HCT116 (cell line): ENCODE measurements around the gene MMP28.

Experiments used
- CTCF ChIP-seq, 3 experiments: fragments of 200-600 bp in 1 of 3; sonication (generic) in 1 of 3; IDR thresholded peaks in 2 of 3; conservative IDR thresholded peaks in 1 of 3; 2 replicates each; pipeline ENCODE4 v1.5.1; 2012 to 2017; ENCODE audit warnings: low read depth in 2 of 3, low read length in 2 of 3, antibody characterized with exemption in 1 of 3, borderline replicate concordance in 1 of 3, control low read depth in 1 of 3, mild to moderate bottlenecking in 1 of 3, mixed read lengths in 1 of 3, mixed run types in 1 of 3, moderate library complexity in 1 of 3; ENCODE audit not compliant: insufficient read depth in 1 of 3
- EGR1 ChIP-seq: IDR thresholded peaks from 2 replicates; pipeline ENCODE4 v1.6.1; 2012; ENCODE audit warnings: low read depth
- EZH2 ChIP-seq: fragments of 200-600 bp; sonication (generic); IDR thresholded peaks from 2 replicates; pipeline ENCODE4 v1.6.1; 2017; ENCODE audit warnings: antibody characterized with exemption, mixed run types
- EZH2phosphoT487 ChIP-seq: fragments of 200-600 bp; IDR thresholded peaks from 2 replicates; pipeline ENCODE4 v1.6.1; 2018; ENCODE audit warnings: antibody characterized with exemption, borderline replicate concordance
- FOSL1 ChIP-seq: IDR thresholded peaks from 2 replicates; pipeline ENCODE4 v1.6.1; 2012; ENCODE audit warnings: low read depth
- JUND ChIP-seq: IDR thresholded peaks from 2 replicates; pipeline ENCODE4 v1.6.1; 2012
- MAX ChIP-seq: IDR thresholded peaks from 2 replicates; pipeline ENCODE4 v1.6.1; 2012
- POLR2A ChIP-seq: IDR thresholded peaks from 2 replicates; pipeline ENCODE4 v1.7.0; 2011; ENCODE audit warnings: borderline replicate concordance; ENCODE audit not compliant: insufficient read depth, insufficient read length; ENCODE audit errors: extremely low read depth
- POLR2AphosphoS5 ChIP-seq: IDR thresholded peaks from 2 replicates; pipeline ENCODE4 v1.6.1; 2011; ENCODE audit warnings: mild to moderate bottlenecking, low read depth, low read length, moderate library complexity
- REST ChIP-seq: IDR thresholded peaks from 2 replicates; pipeline ENCODE4 v1.6.1; 2012; ENCODE audit warnings: low read depth
- TCF7L2 ChIP-seq: IDR thresholded peaks from 2 replicates; pipeline ENCODE4 v1.7.0; 2011; ENCODE audit warnings: borderline replicate concordance, inconsistent platforms; ENCODE audit not compliant: insufficient read depth, insufficient read length; ENCODE audit errors: extremely low read depth
- YY1 ChIP-seq: IDR thresholded peaks from 2 replicates; pipeline ENCODE4 v1.6.1; 2011; ENCODE audit warnings: low read length, low read depth, moderate library complexity, mild to moderate bottlenecking; ENCODE audit not compliant: insufficient replicate concordance; ENCODE audit errors: extremely low read depth
- ZFX ChIP-seq: fragments of 450-650 bp; IDR thresholded peaks from 2 replicates; pipeline ENCODE4 v1.6.1; 2017
- ZNF274 ChIP-seq: fragments of 200-500 bp; sonication (Bioruptor generic); IDR thresholded peaks from 2 replicates; pipeline ENCODE4 v1.6.1; 2014; ENCODE audit warnings: mild to moderate bottlenecking, low read depth, low read length, inconsistent platforms

GRCh38 chr17:35740216-35740615 lies 55.2 kb downstream of the MMP28 start:
- TF ChIP-seq CTCF (IDR thresholded peaks at IDR 0.05 in 2 of 3, conservative IDR thresholded peaks at IDR 0.05 in 1 of 3; ENCODE audit: borderline replicate concordance in 1 of 3, insufficient read depth in 1 of 3, low read depth in 2 of 3, low read length in 2 of 3) (no peak), POLR2AphosphoS5 (no peak), POLR2A (no peak), JUND (no peak), EZH2phosphoT487 (no peak), TCF7L2 (no peak), EZH2 (no peak), FOSL1 (no peak), YY1 (no peak), EGR1 (no peak), ZNF274 (no peak), REST (no peak), ZFX (no peak), MAX (no peak)
